PFSK-1 (cell line): ENCODE results near the gene GATA3.

ENCODE experiments used
- FOXP2 ChIP-seq: optimal IDR thresholded peaks from 2 replicates; pipeline ENCODE3; 2011; ENCODE audit warnings: borderline replicate concordance, control low read depth, inconsistent platforms; ENCODE audit not compliant: insufficient read depth; ENCODE audit errors: extremely low read length, extremely low read depth
- REST ChIP-seq, 2 experiments: IDR thresholded peaks; 2 replicates each; pipeline versions ENCODE4 v1.6.1 to v1.8.0; 2011 to 2012; ENCODE audit warnings: low read depth in 2 of 2, low read length in 2 of 2, control low read depth in 1 of 2, inconsistent platforms in 1 of 2, mild to moderate bottlenecking in 1 of 2, moderate library complexity in 1 of 2; ENCODE audit not compliant: insufficient read depth in 1 of 2
- SIN3A ChIP-seq: IDR thresholded peaks from 2 replicates; pipeline ENCODE4 v1.6.1; 2012; ENCODE audit warnings: mild to moderate bottlenecking, low read length, moderate library complexity, borderline replicate concordance; ENCODE audit not compliant: insufficient read depth
- TAF1 ChIP-seq: IDR thresholded peaks from 2 replicates; pipeline ENCODE4 v1.6.1; 2012; ENCODE audit warnings: low read length, control low read depth, borderline replicate concordance; ENCODE audit not compliant: insufficient read depth

DNA sequence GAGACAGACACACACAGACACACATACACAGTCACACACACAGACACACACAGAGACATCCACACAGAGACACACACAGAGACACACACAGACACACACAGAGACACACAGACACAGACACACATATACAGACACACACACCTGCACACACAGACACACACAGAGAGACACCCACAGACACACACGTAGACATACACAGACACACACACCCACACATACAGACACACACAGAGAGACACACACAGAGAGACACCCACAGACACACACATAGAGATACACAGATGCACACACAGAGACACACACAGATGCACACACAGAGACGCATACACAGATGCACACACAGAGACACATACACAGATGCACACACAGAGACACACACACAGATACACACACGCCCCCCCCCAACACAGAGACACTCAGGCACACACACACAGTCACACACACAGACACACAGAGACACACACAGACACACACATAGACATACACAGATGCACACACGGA, 58.5 kb downstream of the GATA3 start:
- TF ChIP-seq SIN3A, result no peak
- TF ChIP-seq TAF1, result no peak
- TF ChIP-seq FOXP2, result no peak
- TF ChIP-seq REST (IDR thresholded peaks at IDR 0.05; ENCODE audit: insufficient read depth in 1 of 2, low read depth in 2 of 2, low read length in 2 of 2), result no peak
